Suprapubic skin (tissue), 4 donors: ENCODE data around the gene TCF20. TPM values are rescaled to one million over a fixed set of nuclear protein-coding genes. Genes with fewer than 3 reads are reported as not detected.

ENCODE experiments used
- DNase-seq, 2 donors: peaks; one replicate each; pipeline ENCODE4 v3.0.0-alpha.2; 2019; ENCODE audit warnings: low spot score in 2 of 2
- H3K27ac ChIP-seq: fragments of 200-600 bp; sonication (generic); one replicate; pipeline ENCODE4 v1.5.1; 2019
- H3K27me3 ChIP-seq: fragments of 200-600 bp; sonication (generic); one replicate; pipeline ENCODE4 v1.5.1; 2019
- H3K36me3 ChIP-seq: fragments of 200-600 bp; sonication (generic); one replicate; pipeline ENCODE4 v1.5.1; 2019
- H3K4me1 ChIP-seq: fragments of 200-600 bp; sonication (generic); one replicate; pipeline ENCODE4 v1.5.1; 2019
- H3K4me3 ChIP-seq: fragments of 200-600 bp; sonication (generic); one replicate; pipeline ENCODE4 v1.5.1; 2019; ENCODE audit warnings: mild to moderate bottlenecking
- H3K9me3 ChIP-seq: fragments of 200-600 bp; sonication (generic); one replicate; pipeline ENCODE4 v1.5.1; 2019
- CTCF ChIP-seq, 2 donors: fragments of 200-600 bp in 1 of 2; fragments of 450-650 bp in 1 of 2; sonication (generic) in 1 of 2; IDR thresholded peaks; one replicate each; pipeline ENCODE4 v1.5.1; 2016 to 2019; ENCODE audit warnings: antibody characterized with exemption in 2 of 2, mild to moderate bottlenecking in 1 of 2, moderate library complexity in 1 of 2
- EP300 ChIP-seq: sonication (generic); formaldehyde crosslinking; IDR thresholded peaks from one replicate; pipeline ENCODE4 v1.6.1; 2017; ENCODE audit warnings: antibody characterized with exemption
- POLR2A ChIP-seq, 2 donors: fragments of 450-650 bp; IDR thresholded peaks; one replicate each; pipeline ENCODE4 v1.6.1; 2017; ENCODE audit warnings: antibody characterized with exemption in 2 of 2, mild to moderate bottlenecking in 2 of 2, moderate library complexity in 2 of 2
- POLR2AphosphoS5 ChIP-seq, 3 donors: sonication (generic); formaldehyde crosslinking; IDR thresholded peaks; one replicate each; pipeline ENCODE4 v1.6.1; 2017; ENCODE audit warnings: antibody characterized with exemption in 3 of 3
- WGBS: methylation state at CpG from one replicate; pipeline ENCODE4 v1.1.5; 2018; 5-methylcytosine and 5-hydroxymethylcytosine counted together
- total RNA-seq, 4 donors: library from RNA; depleted of rRNA; stranded (reverse); fragments of >200 nt; gene quantifications; one replicate each; pipeline ENCODE4 v1.1.0, GENCODE V29; 2016

Gene TCF20
- total RNA-seq, 4 donors from 2014 or later, result 56.4 to 72.8 (median 68.4) TPM

- Histone ChIP-seq H3K4me1 (peaks cover 30% of the 10 kb centered on the region), H3K27ac (no peak overlapping the region), H3K36me3 (no peaks in the 10 kb centered on the region), H3K27me3 (no peaks in the 10 kb centered on the region), H3K4me3 (no peak overlapping the region), H3K9me3 (no peaks in the 10 kb centered on the region)
- no peak for TF ChIP-seq POLR2A (IDR thresholded peaks at IDR 0.05)
- no peak for TF ChIP-seq CTCF (IDR thresholded peaks at IDR 0.05)
- no peak for TF ChIP-seq EP300
- TF ChIP-seq POLR2AphosphoS5 (IDR thresholded peaks at IDR 0.05), result no peak
- 87% methylated on average over 8 of the region's 8 CpGs for WGBS
- DNase-seq, result no peak
Measured at GRCh38 chr22:42298746-42299145, 28.3 kb upstream of the TCF20 start.

GRCh38 chr22:42297778-42298177 is 27.3 kb upstream of the TCF20 start:
- H3K27ac ChIP-seq, result no peak overlapping the region
- peaks cover 30% of the 10 kb centered on the region for H3K4me1 ChIP-seq
- H3K27me3 ChIP-seq, result no peaks in the 10 kb centered on the region
- TF ChIP-seq POLR2AphosphoS5 (IDR thresholded peaks at IDR 0.05) (no peak), CTCF (IDR thresholded peaks at IDR 0.05) (no peak), POLR2A (IDR thresholded peaks at IDR 0.05) (no peak), EP300 (no peak)
- no CpG with 5 or more reads among the region's 2 CpGs for WGBS
- H3K9me3 ChIP-seq, result no peaks in the 10 kb centered on the region
- H3K36me3 ChIP-seq, result no peaks in the 10 kb centered on the region
- no peak for DNase-seq
- H3K4me3 ChIP-seq, result no peak overlapping the region

- no peaks in the 10 kb centered on the region for H3K36me3 ChIP-seq
- no peak overlapping the region for H3K4me3 ChIP-seq
- no peaks in the 10 kb centered on the region for H3K9me3 ChIP-seq
- no peak overlapping the region for H3K27ac ChIP-seq
- WGBS, result 100% methylated on average over 2 of the region's 3 CpGs
- TF ChIP-seq POLR2AphosphoS5 (IDR thresholded peaks at IDR 0.05), result no peak
- no peak for TF ChIP-seq EP300
- peaks cover 30% of the 10 kb centered on the region for H3K4me1 ChIP-seq
- DNase-seq, result no peak
- H3K27me3 ChIP-seq, result no peaks in the 10 kb centered on the region
Measured at GRCh38 chr22:42296883-42297282, 26.4 kb upstream of the TCF20 start.

- no peak overlapping the region for H3K27ac ChIP-seq
- no peaks in the 10 kb centered on the region for H3K27me3 ChIP-seq
- no peaks in the 10 kb centered on the region for H3K9me3 ChIP-seq
- no peak overlapping the region for H3K4me3 ChIP-seq
- no peaks in the 10 kb centered on the region for H3K36me3 ChIP-seq
- 73% methylated on average over 6 of the region's 19 CpGs for WGBS
- no peak for TF ChIP-seq CTCF (IDR thresholded peaks at IDR 0.05)
- no peak for TF ChIP-seq POLR2A (IDR thresholded peaks at IDR 0.05)
- TF ChIP-seq EP300, result no peak
- TF ChIP-seq POLR2AphosphoS5 (IDR thresholded peaks at IDR 0.05), result no peak
- peaks cover 30% of the 10 kb centered on the region for H3K4me1 ChIP-seq
- no peak for DNase-seq
Measured at GRCh38 chr22:42296381-42296853, 26.0 kb upstream of the TCF20 start.

- no peak overlapping the region for H3K4me3 ChIP-seq
- H3K27ac ChIP-seq, result no peak overlapping the region
- peaks cover 19% of the 10 kb centered on the region for H3K4me1 ChIP-seq
- no peaks in the 10 kb centered on the region for H3K36me3 ChIP-seq
- H3K9me3 ChIP-seq, result no peaks in the 10 kb centered on the region
- 67% methylated on average over 20 of the region's 22 CpGs for WGBS
- no peak for DNase-seq
- no peak for TF ChIP-seq POLR2AphosphoS5 (IDR thresholded peaks at IDR 0.05)
- TF ChIP-seq EP300, result no peak
- TF ChIP-seq POLR2A (IDR thresholded peaks at IDR 0.05), result no peak
- no peak for TF ChIP-seq CTCF (IDR thresholded peaks at IDR 0.05)
- H3K27me3 ChIP-seq, result no peaks in the 10 kb centered on the region
Measured at GRCh38 chr22:42294034-42294985, 23.9 kb upstream of the TCF20 start.
